Measurements from ENCODE around the gene GNPDA2.

The GNPDA2 gene

DNA sequence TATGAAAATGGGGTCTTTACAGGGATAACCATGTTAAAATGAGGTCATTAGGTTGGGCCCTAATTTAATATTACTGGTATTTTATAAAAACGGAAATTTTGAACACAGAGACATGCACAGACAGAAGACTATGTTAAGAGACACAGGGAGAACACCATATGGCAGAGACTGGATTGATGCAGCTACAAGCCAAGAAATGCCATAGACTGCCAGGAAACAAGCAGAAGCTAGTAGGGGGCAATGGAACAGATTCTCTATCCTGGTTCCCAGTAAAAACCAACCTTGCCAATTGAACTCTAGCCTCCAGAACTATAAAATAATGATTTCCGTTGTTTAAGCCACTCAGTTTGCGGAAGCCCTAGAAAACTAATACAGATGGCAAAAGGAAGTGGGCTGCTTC, 54.7 kb downstream of the GNPDA2 start:
- H3K79me2 ChIP-seq (ENCODE audit: control insufficient read depth, low read length) = no peaks in the 10 kb centered on the region
- H3K4me3 ChIP-seq (ENCODE audit: low read length) = no peak overlapping the region
- no peak overlapping the region for H3K27ac ChIP-seq (ENCODE audit: low read depth, low read length)
- H3K9me2 ChIP-seq (replicated peaks; ENCODE audit: control insufficient read depth, low read length) = no peaks in the 10 kb centered on the region
- no peaks in the 10 kb centered on the region for H3K9me3 ChIP-seq (ENCODE audit: control insufficient read depth, insufficient read depth, low read length)
- no peaks in the 10 kb centered on the region for H4K20me1 ChIP-seq (ENCODE audit: control insufficient read depth, insufficient read depth, low read depth, low read length)
- no peak overlapping the region for H3K4me2 ChIP-seq (ENCODE audit: low read length)
- TF ChIP-seq, protein P1, sequence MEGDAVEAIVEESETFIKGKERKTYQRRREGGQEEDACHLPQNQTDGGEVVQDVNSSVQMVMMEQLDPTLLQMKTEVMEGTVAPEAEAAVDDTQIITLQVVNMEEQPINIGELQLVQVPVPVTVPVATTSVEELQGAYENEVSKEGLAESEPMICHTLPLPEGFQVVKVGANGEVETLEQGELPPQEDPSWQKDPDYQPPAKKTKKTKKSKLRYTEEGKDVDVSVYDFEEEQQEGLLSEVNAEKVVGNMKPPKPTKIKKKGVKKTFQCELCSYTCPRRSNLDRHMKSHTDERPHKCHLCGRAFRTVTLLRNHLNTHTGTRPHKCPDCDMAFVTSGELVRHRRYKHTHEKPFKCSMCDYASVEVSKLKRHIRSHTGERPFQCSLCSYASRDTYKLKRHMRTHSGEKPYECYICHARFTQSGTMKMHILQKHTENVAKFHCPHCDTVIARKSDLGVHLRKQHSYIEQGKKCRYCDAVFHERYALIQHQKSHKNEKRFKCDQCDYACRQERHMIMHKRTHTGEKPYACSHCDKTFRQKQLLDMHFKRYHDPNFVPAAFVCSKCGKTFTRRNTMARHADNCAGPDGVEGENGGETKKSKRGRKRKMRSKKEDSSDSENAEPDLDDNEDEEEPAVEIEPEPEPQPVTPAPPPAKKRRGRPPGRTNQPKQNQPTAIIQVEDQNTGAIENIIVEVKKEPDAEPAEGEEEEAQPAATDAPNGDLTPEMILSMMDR (IDR thresholded peaks at IDR 0.05; ENCODE audit: low read depth, low read length, poor library complexity, severe bottlenecking) = no peak
- no peak for TF ChIP-seq EZH2phosphoT487 (IDR thresholded peaks at IDR 0.05; ENCODE audit: borderline replicate concordance, low read length)
- no peaks in the 10 kb centered on the region for H3K4me1 ChIP-seq (ENCODE audit: control insufficient read depth, low read length)
- no peaks in the 10 kb centered on the region for H3F3A ChIP-seq (ENCODE audit: control insufficient read depth, insufficient read depth)
- peaks cover 5% of the 10 kb centered on the region for H3K27me3 ChIP-seq (ENCODE audit: control insufficient read depth, low read length)
- H3K36me3 ChIP-seq (ENCODE audit: control insufficient read depth, low read length) = no peaks in the 10 kb centered on the region

DNA sequence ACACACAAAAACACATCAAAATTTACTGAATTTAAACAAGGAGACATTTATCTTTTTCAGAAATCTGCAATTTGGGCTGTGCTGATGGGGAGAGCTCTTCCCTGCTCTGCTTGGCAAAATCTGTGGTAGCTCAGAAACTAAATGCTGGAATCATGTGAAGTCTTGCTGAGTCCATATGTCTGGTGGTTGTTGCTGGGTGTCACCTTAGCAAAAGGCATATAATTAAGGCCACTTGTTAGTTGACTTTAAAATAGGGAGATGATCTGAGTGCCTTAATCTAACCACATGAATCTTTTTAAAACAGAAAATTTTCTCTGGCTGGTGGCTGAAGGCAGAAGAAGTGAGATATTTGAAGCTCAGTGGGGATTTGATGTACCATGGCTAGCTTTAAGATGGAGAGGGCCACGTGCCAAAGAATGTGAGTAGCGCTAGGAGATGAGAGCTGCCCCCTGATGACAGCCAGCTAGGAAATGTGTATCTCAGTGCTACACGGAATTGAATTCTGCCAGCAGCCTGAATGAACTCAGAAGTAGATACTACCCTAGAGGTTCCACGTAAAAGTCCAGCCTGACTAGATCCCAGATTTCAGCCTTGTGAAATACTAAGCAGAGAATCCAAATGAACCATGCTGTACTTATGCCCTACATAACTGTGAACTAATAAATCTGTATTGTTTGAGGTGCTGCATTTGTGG, 55.7 kb downstream of the GNPDA2 start:
- H3K4me2 ChIP-seq (ENCODE audit: low read length) = no peak overlapping the region
- no peaks in the 10 kb centered on the region for H3K9me2 ChIP-seq (replicated peaks; ENCODE audit: control insufficient read depth, low read length)
- H4K20me1 ChIP-seq (ENCODE audit: control insufficient read depth, insufficient read depth, low read depth, low read length) = no peaks in the 10 kb centered on the region
- no peaks in the 10 kb centered on the region for H3K4me1 ChIP-seq (ENCODE audit: control insufficient read depth, low read length)
- H3K79me2 ChIP-seq (ENCODE audit: control insufficient read depth, low read length) = no peaks in the 10 kb centered on the region
- peaks cover 5% of the 10 kb centered on the region for H3K27me3 ChIP-seq (ENCODE audit: control insufficient read depth, low read length)
- H3K27ac ChIP-seq (ENCODE audit: low read depth, low read length) = no peak overlapping the region
- TF ChIP-seq EZH2phosphoT487 (IDR thresholded peaks at IDR 0.05; ENCODE audit: borderline replicate concordance, low read length) = no peak
- TF ChIP-seq, protein P1 (IDR thresholded peaks at IDR 0.05; ENCODE audit: low read depth, low read length, poor library complexity, severe bottlenecking) = no peak
- H3F3A ChIP-seq (ENCODE audit: control insufficient read depth, insufficient read depth) = no peaks in the 10 kb centered on the region
- H3K36me3 ChIP-seq (ENCODE audit: control insufficient read depth, low read length) = no peaks in the 10 kb centered on the region
- no peaks in the 10 kb centered on the region for H3K9me3 ChIP-seq (ENCODE audit: control insufficient read depth, insufficient read depth, low read length)
- no peak overlapping the region for H3K4me3 ChIP-seq (ENCODE audit: low read length)

DNA sequence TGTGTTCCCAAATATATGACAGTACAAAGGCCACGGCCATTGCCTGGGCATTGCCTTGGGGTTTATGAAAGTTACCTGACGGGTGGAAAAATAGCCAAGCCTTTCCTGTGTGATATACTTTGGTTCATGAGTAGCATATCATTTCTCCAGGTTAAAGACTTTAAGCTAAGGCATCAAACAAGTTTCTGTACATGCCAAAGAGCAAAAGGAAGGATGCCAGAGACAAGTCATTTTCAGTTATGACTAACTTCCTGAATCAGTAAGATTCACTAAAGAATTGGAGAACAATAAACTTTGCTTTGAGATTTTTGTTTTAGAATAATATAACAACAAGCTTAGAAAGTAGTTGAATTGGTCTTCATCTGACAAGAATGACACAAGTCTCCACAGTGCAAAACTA, 57.8 kb downstream of the GNPDA2 start:
- Histone ChIP-seq H3K27me3 (ENCODE audit: control insufficient read depth, low read length) (peaks cover 5% of the 10 kb centered on the region), H3F3A (ENCODE audit: control insufficient read depth, insufficient read depth) (no peaks in the 10 kb centered on the region), H3K9me2 (replicated peaks; ENCODE audit: control insufficient read depth, low read length) (no peaks in the 10 kb centered on the region), H4K20me1 (ENCODE audit: control insufficient read depth, insufficient read depth, low read depth, low read length) (no peaks in the 10 kb centered on the region), H3K27ac (ENCODE audit: low read depth, low read length) (no peak overlapping the region), H3K36me3 (ENCODE audit: control insufficient read depth, low read length) (no peaks in the 10 kb centered on the region), H3K4me2 (ENCODE audit: low read length) (no peak overlapping the region), H3K4me1 (ENCODE audit: control insufficient read depth, low read length) (no peaks in the 10 kb centered on the region), H3K4me3 (ENCODE audit: low read length) (no peak overlapping the region), H3K9me3 (ENCODE audit: control insufficient read depth, insufficient read depth, low read length) (no peaks in the 10 kb centered on the region), H3K79me2 (ENCODE audit: control insufficient read depth, low read length) (no peaks in the 10 kb centered on the region)
- TF ChIP-seq, protein P1 (IDR thresholded peaks at IDR 0.05; ENCODE audit: low read depth, low read length, poor library complexity, severe bottlenecking) = no peak
- TF ChIP-seq EZH2phosphoT487 (IDR thresholded peaks at IDR 0.05; ENCODE audit: borderline replicate concordance, low read length) = no peak
